Skeletal muscle tissue (tissue), 4 donors: ENCODE data around the gene AUTS2. TPM values are rescaled to one million over a fixed set of nuclear protein-coding genes. Genes with fewer than 3 reads are reported as not detected.

Source experiments
- H3K27ac ChIP-seq: one replicate; pipeline ENCODE4 v1.7.0; 2013; ENCODE audit warnings: mild to moderate bottlenecking, low read depth, low read length, inconsistent platforms
- H3K27me3 ChIP-seq, 3 donors: one replicate each; pipeline ENCODE4 v1.7.0; 2013; ENCODE audit warnings: low read length in 3 of 3; ENCODE audit not compliant: control insufficient read depth in 3 of 3, insufficient read depth in 3 of 3
- H3K36me3 ChIP-seq, 3 donors: one replicate each; pipeline ENCODE4 v1.7.0; 2013; ENCODE audit warnings: low read length in 3 of 3; ENCODE audit not compliant: control insufficient read depth in 3 of 3, insufficient read depth in 3 of 3
- H3K4me1 ChIP-seq, 3 donors: one replicate each; pipeline ENCODE4 v1.7.0; 2013; ENCODE audit warnings: low read length in 3 of 3, mild to moderate bottlenecking in 3 of 3; ENCODE audit not compliant: control insufficient read depth in 3 of 3, insufficient read depth in 3 of 3
- H3K4me3 ChIP-seq, 3 donors: one replicate each; pipeline ENCODE4 v1.7.0; 2013; ENCODE audit warnings: low read length in 3 of 3
- H3K9ac ChIP-seq, 3 donors: one replicate each; pipeline ENCODE4 v1.7.0; 2013; ENCODE audit warnings: low read length in 3 of 3, mild to moderate bottlenecking in 3 of 3, moderate library complexity in 2 of 3, low read depth in 1 of 3
- H3K9me3 ChIP-seq, 3 donors: one replicate each; pipeline ENCODE4 v1.7.0; 2013; ENCODE audit warnings: low read length in 3 of 3; ENCODE audit not compliant: control insufficient read depth in 3 of 3
- total RNA-seq: library from RNA; depleted of rRNA; stranded (reverse); fragments of >200 nt; gene quantifications from one replicate; pipeline ENCODE4 v1.2.3, GENCODE V29; 2014
- donor health status: Osteomylitis.

The AUTS2 gene
- total RNA-seq, 1 donor from 2014 or later: 43.3 TPM

- Histone ChIP-seq H3K4me1 (no peaks in the 10 kb centered on the region), H3K36me3 (no peaks in the 10 kb centered on the region)
Measured at GRCh38 chr7:69937097-69937496, 338.8 kb downstream of the AUTS2 start.

DNA sequence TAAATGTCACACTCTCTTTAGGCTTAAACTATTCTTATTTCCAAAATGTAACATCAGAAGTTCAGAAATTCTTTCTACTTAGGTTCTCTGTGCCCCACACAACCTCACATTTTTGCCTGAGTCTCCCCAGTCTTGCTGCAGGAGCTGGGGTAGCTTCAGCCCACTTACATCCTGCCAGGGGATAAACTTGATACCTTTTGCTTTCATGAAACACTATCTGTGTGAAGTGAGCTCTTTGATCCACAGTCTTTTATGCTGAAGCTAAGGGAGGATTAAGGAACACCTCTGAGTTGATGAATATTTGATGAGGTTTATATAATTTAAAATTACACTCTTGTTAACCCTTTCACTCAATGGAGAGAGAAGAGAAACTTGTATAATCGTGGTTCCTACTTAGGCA lies 341.0 kb downstream of the AUTS2 start:
- Histone ChIP-seq H3K36me3 (no peaks in the 10 kb centered on the region), H3K9me3 (no peaks in the 10 kb centered on the region), H3K27me3 (no peaks in the 10 kb centered on the region), H3K9ac (no peak overlapping the region), H3K4me3 (no peak overlapping the region), H3K4me1 (no peaks in the 10 kb centered on the region), H3K27ac (no peak overlapping the region)

More at GRCh38 chr7:69937097-69937496, 338.8 kb downstream of the AUTS2 start:
- no peak overlapping the region for H3K27ac ChIP-seq
- H3K27me3 ChIP-seq: no peaks in the 10 kb centered on the region
- no peaks in the 10 kb centered on the region for H3K9me3 ChIP-seq
- no peak overlapping the region for H3K9ac ChIP-seq
- no peak overlapping the region for H3K4me3 ChIP-seq

GRCh38 chr7:69941077-69941651 lies 342.9 kb downstream of the AUTS2 start:
- Histone ChIP-seq H3K36me3 (no peaks in the 10 kb centered on the region), H3K9me3 (no peaks in the 10 kb centered on the region), H3K27ac (no peak overlapping the region), H3K9ac (no peak overlapping the region), H3K4me1 (no peaks in the 10 kb centered on the region), H3K4me3 (no peak overlapping the region), H3K27me3 (no peaks in the 10 kb centered on the region)

- Histone ChIP-seq H3K36me3 (no peaks in the 10 kb centered on the region), H3K4me1 (no peaks in the 10 kb centered on the region), H3K27me3 (no peaks in the 10 kb centered on the region), H3K4me3 (no peak overlapping the region), H3K27ac (no peak overlapping the region), H3K9me3 (no peaks in the 10 kb centered on the region), H3K9ac (no peak overlapping the region)
Measured at GRCh38 chr7:69942573-69942972, 344.3 kb downstream of the AUTS2 start.

DNA sequence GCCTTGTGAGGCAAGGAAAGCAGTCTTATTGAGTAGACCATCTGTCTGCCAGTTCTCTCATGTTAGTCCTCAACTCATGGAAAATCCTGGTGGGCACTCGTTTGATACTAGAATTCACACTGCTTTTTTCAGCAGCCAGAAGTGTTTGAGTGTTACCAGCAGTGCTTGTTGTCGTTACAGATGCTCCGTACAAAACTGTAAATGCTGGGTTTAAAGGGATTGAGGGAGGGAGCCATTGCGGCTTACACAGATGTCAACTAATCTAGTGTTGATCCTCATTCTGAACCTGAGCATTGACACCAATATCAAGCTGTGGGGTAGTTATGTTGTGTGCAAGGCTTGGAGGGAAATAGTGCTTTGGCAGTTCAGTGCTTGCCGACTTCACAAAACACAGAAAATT lies 348.6 kb downstream of the AUTS2 start:
- Histone ChIP-seq H3K9me3 (no peaks in the 10 kb centered on the region), H3K27ac (no peak overlapping the region), H3K27me3 (no peaks in the 10 kb centered on the region), H3K4me3 (no peak overlapping the region), H3K36me3 (no peaks in the 10 kb centered on the region), H3K4me1 (no peaks in the 10 kb centered on the region), H3K9ac (no peak overlapping the region)

- Histone ChIP-seq H3K4me3 (no peak overlapping the region), H3K27me3 (no peaks in the 10 kb centered on the region), H3K9ac (no peak overlapping the region), H3K27ac (no peak overlapping the region), H3K4me1 (no peaks in the 10 kb centered on the region), H3K36me3 (no peaks in the 10 kb centered on the region), H3K9me3 (no peaks in the 10 kb centered on the region)
Measured at GRCh38 chr7:69947998-69948397, 349.7 kb downstream of the AUTS2 start.

- no peak overlapping the region for H3K27ac ChIP-seq
- no peaks in the 10 kb centered on the region for H3K27me3 ChIP-seq
- no peaks in the 10 kb centered on the region for H3K9me3 ChIP-seq
- no peaks in the 10 kb centered on the region for H3K4me1 ChIP-seq
- H3K9ac ChIP-seq: no peak overlapping the region
- no peaks in the 10 kb centered on the region for H3K36me3 ChIP-seq
- no peak overlapping the region for H3K4me3 ChIP-seq
Measured at GRCh38 chr7:69949122-69949521, 350.8 kb downstream of the AUTS2 start.

- H3K27me3 ChIP-seq: no peaks in the 10 kb centered on the region
- H3K27ac ChIP-seq: no peak overlapping the region
- H3K4me3 ChIP-seq: no peak overlapping the region
- H3K9ac ChIP-seq: no peak overlapping the region
- no peaks in the 10 kb centered on the region for H3K9me3 ChIP-seq
- H3K36me3 ChIP-seq: no peaks in the 10 kb centered on the region
- H3K4me1 ChIP-seq: no peaks in the 10 kb centered on the region
Measured at GRCh38 chr7:69951458-69951857, 353.2 kb downstream of the AUTS2 start.

GRCh38 chr7:69953136-69954067 lies 355.1 kb downstream of the AUTS2 start:
- no peak overlapping the region for H3K4me3 ChIP-seq
- no peaks in the 10 kb centered on the region for H3K27me3 ChIP-seq
- no peak overlapping the region for H3K27ac ChIP-seq
- H3K36me3 ChIP-seq: no peaks in the 10 kb centered on the region
- no peak overlapping the region for H3K9ac ChIP-seq
- H3K9me3 ChIP-seq: no peaks in the 10 kb centered on the region
- H3K4me1 ChIP-seq: peaks cover 0 to 4% (median 0%) of the 10 kb centered on the region in 3 donors

- H3K36me3 ChIP-seq: no peaks in the 10 kb centered on the region
- H3K4me1 ChIP-seq: peaks cover 0 to 4% (median under 1%) of the 10 kb centered on the region in 3 donors
- H3K27ac ChIP-seq: no peak overlapping the region
- H3K9me3 ChIP-seq: no peaks in the 10 kb centered on the region
- no peaks in the 10 kb centered on the region for H3K27me3 ChIP-seq
- no peak overlapping the region for H3K4me3 ChIP-seq
- H3K9ac ChIP-seq: no peak overlapping the region
Measured at GRCh38 chr7:69956541-69956940, 358.3 kb downstream of the AUTS2 start.
